ENCODE measurements around the gene KRTAP10-10. TPM values are rescaled to one million over a fixed set of nuclear protein-coding genes. Genes with fewer than 3 reads are reported as not detected.
"Not testable (repeated sequence)": the region's sequence is repeated elsewhere in the genome, so short reads cannot be mapped to it uniquely, and the experiment has no call there.

The KRTAP10-10 gene
- total and polyA plus RNA-seq, 5 donors, result not detected

GRCh38 chr21:44615911-44616590, 21.1 kb upstream of the KRTAP10-10 start:
- H3K27me3 ChIP-seq (ENCODE audit: control insufficient read depth, insufficient read depth), result no peaks in the 10 kb centered on the region
- 77% methylated on average over 17 of the region's 17 CpGs for WGBS
- intact Hi-C loops (cut with DNase I), result no loop called here

GRCh38 chr21:44616591-44616926, 20.6 kb upstream of the KRTAP10-10 start:
- Histone ChIP-seq H3K27ac (ENCODE audit: low read length) (no peak overlapping the region), H3K4me1 (ENCODE audit: control insufficient read depth, insufficient read depth, low read length) (no peaks in the 10 kb centered on the region), H3K27me3 (ENCODE audit: control insufficient read depth, insufficient read depth) (no peaks in the 10 kb centered on the region), H3K9me3 (ENCODE audit: control insufficient read depth, low read length) (no peaks in the 10 kb centered on the region), H3K4me3 (ENCODE audit: low read length) (no peak overlapping the region)
- intact Hi-C loops (cut with DNase I), result no loop called here
- WGBS, result 84% methylated on average over 16 of the region's 16 CpGs
- ATAC-seq (no peak), DNase-seq (peak in 1 of 3 donors; percentile 29)

More at GRCh38 chr21:44615911-44616590, 21.1 kb upstream of the KRTAP10-10 start:
- ATAC-seq, result peak in 1 of 2 donors; percentile 27
- Histone ChIP-seq H3K4me3 (ENCODE audit: low read length) (no peak overlapping the region), H3K27ac (ENCODE audit: low read length) (no peak overlapping the region), H3K4me1 (ENCODE audit: control insufficient read depth, insufficient read depth, low read length) (no peaks in the 10 kb centered on the region), H3K9me3 (ENCODE audit: control insufficient read depth, low read length) (no peaks in the 10 kb centered on the region)
- peak in 1 of 3 donors; percentile 25 for DNase-seq

GRCh38 chr21:44617071-44617501, 20.1 kb upstream of the KRTAP10-10 start:
- H3K27ac ChIP-seq (ENCODE audit: low read length), result no peak overlapping the region
- intact Hi-C loops (cut with DNase I), result no loop called here
- no peaks in the 10 kb centered on the region for H3K4me1 ChIP-seq (ENCODE audit: control insufficient read depth, insufficient read depth, low read length)
- no peak overlapping the region for H3K4me3 ChIP-seq (ENCODE audit: low read length)
- ATAC-seq, result no peak
- no peaks in the 10 kb centered on the region for H3K9me3 ChIP-seq (ENCODE audit: control insufficient read depth, low read length)
- 53% methylated on average over 8 of the region's 8 CpGs for WGBS
- H3K27me3 ChIP-seq (ENCODE audit: control insufficient read depth, insufficient read depth), result no peaks in the 10 kb centered on the region
- peak in 1 of 3 donors; percentile 22 for DNase-seq

GRCh38 chr21:44618504-44618903, 18.7 kb upstream of the KRTAP10-10 start:
- no peak overlapping the region for H3K27ac ChIP-seq (ENCODE audit: low read length)
- 18% methylated on average over 4 of the region's 4 CpGs for WGBS
- H3K4me3 ChIP-seq (ENCODE audit: low read length), result no peak overlapping the region
- no peaks in the 10 kb centered on the region for H3K27me3 ChIP-seq (ENCODE audit: control insufficient read depth, insufficient read depth)
- intact Hi-C loops (cut with DNase I), result no loop called here
- DNase-seq, result peak in 1 of 3 donors; percentile 69
- no peaks in the 10 kb centered on the region for H3K9me3 ChIP-seq (ENCODE audit: control insufficient read depth, low read length)
- ATAC-seq, result peak in 1 of 2 donors; percentile 49
- no peaks in the 10 kb centered on the region for H3K4me1 ChIP-seq (ENCODE audit: control insufficient read depth, insufficient read depth, low read length)

GRCh38 chr21:44618909-44619308, 18.2 kb upstream of the KRTAP10-10 start:
- Histone ChIP-seq H3K4me1 (ENCODE audit: control insufficient read depth, insufficient read depth, low read length) (no peaks in the 10 kb centered on the region), H3K9me3 (ENCODE audit: control insufficient read depth, low read length) (no peaks in the 10 kb centered on the region), H3K27ac (ENCODE audit: low read length) (no peak overlapping the region), H3K4me3 (ENCODE audit: low read length) (no peak overlapping the region), H3K27me3 (ENCODE audit: control insufficient read depth, insufficient read depth) (no peaks in the 10 kb centered on the region)
- no peak for ATAC-seq
- DNase-seq, result no peak
- intact Hi-C loops (cut with DNase I), result no loop called here
- 64% methylated on average over 3 of the region's 3 CpGs for WGBS

- Histone ChIP-seq H3K4me1 (ENCODE audit: control insufficient read depth, insufficient read depth, low read length) (no peaks in the 10 kb centered on the region), H3K9me3 (ENCODE audit: control insufficient read depth, low read length) (no peaks in the 10 kb centered on the region), H3K4me3 (ENCODE audit: low read length) (no peak overlapping the region), H3K27ac (ENCODE audit: low read length) (no peak overlapping the region), H3K27me3 (ENCODE audit: control insufficient read depth, insufficient read depth) (no peaks in the 10 kb centered on the region)
- DNase-seq, result no peak
- intact Hi-C loops (cut with DNase I), result no loop called here
- ATAC-seq, result no peak
- 88% methylated on average over 6 of the region's 6 CpGs for WGBS
Observed at GRCh38 chr21:44619886-44620285, 17.3 kb upstream of the KRTAP10-10 start.

GRCh38 chr21:44623575-44623974, 13.6 kb upstream of the KRTAP10-10 start:
- H3K9me3 ChIP-seq (ENCODE audit: control insufficient read depth, low read length), result no peaks in the 10 kb centered on the region
- no peaks in the 10 kb centered on the region for H3K4me1 ChIP-seq (ENCODE audit: control insufficient read depth, insufficient read depth, low read length)
- no peak overlapping the region for H3K4me3 ChIP-seq (ENCODE audit: low read length)
- intact Hi-C loops (cut with DNase I), result no loop called here
- no peak for DNase-seq
- no peak overlapping the region for H3K27ac ChIP-seq (ENCODE audit: low read length)
- no peaks in the 10 kb centered on the region for H3K27me3 ChIP-seq (ENCODE audit: control insufficient read depth, insufficient read depth)
- ATAC-seq, result no peak

GRCh38 chr21:44625756-44626155, 11.4 kb upstream of the KRTAP10-10 start:
- no peaks in the 10 kb centered on the region for H3K9me3 ChIP-seq (ENCODE audit: control insufficient read depth, low read length)
- H3K27ac ChIP-seq (ENCODE audit: low read length), result no peak overlapping the region
- no peak overlapping the region for H3K4me3 ChIP-seq (ENCODE audit: low read length)
- H3K27me3 ChIP-seq (ENCODE audit: control insufficient read depth, insufficient read depth), result no peaks in the 10 kb centered on the region
- WGBS, result 76% methylated on average over 7 of the region's 7 CpGs
- no peak for DNase-seq
- no peak for ATAC-seq
- no peaks in the 10 kb centered on the region for H3K4me1 ChIP-seq (ENCODE audit: control insufficient read depth, insufficient read depth, low read length)
- intact Hi-C loops (cut with DNase I), result no loop called here

- H3K4me3 ChIP-seq (ENCODE audit: low read length), result no peak overlapping the region
- no peaks in the 10 kb centered on the region for H3K9me3 ChIP-seq (ENCODE audit: control insufficient read depth, low read length)
- no peaks in the 10 kb centered on the region for H3K27me3 ChIP-seq (ENCODE audit: control insufficient read depth, insufficient read depth)
- WGBS, result 71% methylated on average over 10 of the region's 10 CpGs
- intact Hi-C loops (cut with DNase I), result no loop called here
- peak in 1 of 2 donors; percentile 39 for ATAC-seq
- no peak overlapping the region for H3K27ac ChIP-seq (ENCODE audit: low read length)
- H3K4me1 ChIP-seq (ENCODE audit: control insufficient read depth, insufficient read depth, low read length), result no peaks in the 10 kb centered on the region
- DNase-seq, result no peak
Observed at GRCh38 chr21:44626262-44626661, 10.9 kb upstream of the KRTAP10-10 start.

GRCh38 chr21:44626673-44627143, 10.4 kb upstream of the KRTAP10-10 start, which contains the start of gene KRTAP10-9:
KRTAP10-9 (plus strand) TSS chr21:44627093; CDS start chr21:44627172, 79 bp downstream.
- WGBS, result 39% methylated on average over 7 of the region's 7 CpGs
- H3K4me1 ChIP-seq (ENCODE audit: control insufficient read depth, insufficient read depth, low read length), result no peaks in the 10 kb centered on the region
- H3K27me3 ChIP-seq (ENCODE audit: control insufficient read depth, insufficient read depth), result no peaks in the 10 kb centered on the region
- no peak within 1 kb of the TSS for H3K27ac ChIP-seq (ENCODE audit: low read length)
- ATAC-seq, result no peak
- intact Hi-C loops (cut with DNase I), result no loop called here
- H3K4me3 ChIP-seq (ENCODE audit: low read length), result no peak within 1 kb of the TSS
- no peaks in the 10 kb centered on the region for H3K9me3 ChIP-seq (ENCODE audit: control insufficient read depth, low read length)
- no peak for DNase-seq

GRCh38 chr21:44627181-44627822, 9.9 kb upstream of the KRTAP10-10 start:
- H3K4me1 ChIP-seq (ENCODE audit: control insufficient read depth, insufficient read depth, low read length); intact Hi-C loops (cut with DNase I); H3K4me3 ChIP-seq (ENCODE audit: low read length); ATAC-seq; H3K27ac ChIP-seq (ENCODE audit: low read length); H3K27me3 ChIP-seq (ENCODE audit: control insufficient read depth, insufficient read depth); H3K9me3 ChIP-seq (ENCODE audit: control insufficient read depth, low read length); DNase-seq: not testable (repeated sequence)
- 76% methylated on average over 20 of the region's 20 CpGs for WGBS
